ENCODE data around the gene FAM187B.

GRCh38 chr19:35228177-35228930, at the start of gene FAM187B:
- TF ChIP-seq REST (IDR thresholded peaks at IDR 0.05; ENCODE audit: low read depth, low read length), result no peak
- no peak for TF ChIP-seq JUND (IDR thresholded peaks at IDR 0.05)
- no peak for TF ChIP-seq CTCF (IDR thresholded peaks at IDR 0.05)
- no peak for TF ChIP-seq MEF2A (IDR thresholded peaks at IDR 0.05; ENCODE audit: borderline replicate concordance, low read depth)
- TF ChIP-seq RFX5 (IDR thresholded peaks at IDR 0.05; ENCODE audit: low read length), result no peak
- TF ChIP-seq TAF1 (IDR thresholded peaks at IDR 0.05; ENCODE audit: borderline replicate concordance, low read depth, low read length), result no peak
- TF ChIP-seq MAX (IDR thresholded peaks at IDR 0.05; ENCODE audit: low read depth), result no peak
